ENCODE measurements around the gene ATP2B2.

GRCh38 chr3:10292505-10293419 lies 212.6 kb downstream of the ATP2B2 start, which contains the start of gene GHRL:
- TF ChIP-seq EZH2 (IDR thresholded peaks at IDR 0.05; ENCODE audit: low read depth, unreplicated experiment) = no peak
- no peak for TF ChIP-seq CTCF (conservative IDR thresholded peaks at IDR 0.05; ENCODE audit: low read depth in 2 of 2)
- TF ChIP-seq POLR2AphosphoS5 (IDR thresholded peaks at IDR 0.05; ENCODE audit: low read depth) = no peak
- no peak for TF ChIP-seq EZH2phosphoT487 (IDR thresholded peaks at IDR 0.05; ENCODE audit: unreplicated experiment)
- no peak for TF ChIP-seq REST (IDR thresholded peaks at IDR 0.05; ENCODE audit: unreplicated experiment)
- TF ChIP-seq ETS1 (IDR thresholded peaks at IDR 0.05) = no peak
- no peak for TF ChIP-seq CREB1 (CRISPR knock-in tag; IDR thresholded peaks at IDR 0.05; ENCODE audit: low read depth)
- TF ChIP-seq STAT1 (IDR thresholded peaks at IDR 0.05; ENCODE audit: unreplicated experiment) = no peak
- TF ChIP-seq NANOG (IDR thresholded peaks at IDR 0.05; ENCODE audit: borderline replicate concordance) = no peak
- no peak for TF ChIP-seq ZNF114 (CRISPR knock-in tag; IDR thresholded peaks at IDR 0.05)
- TF ChIP-seq JUNB (IDR thresholded peaks at IDR 0.05; ENCODE audit: unreplicated experiment) = no peak
- no peak for TF ChIP-seq ZNF331 (CRISPR knock-in tag; IDR thresholded peaks at IDR 0.05; ENCODE audit: low read depth)

All from GM23338 (cell line).